Glomerular visceral epithelial cell (primary cell): ENCODE results near the gene LAMB4.

ENCODE experiments used
- DNase-seq: peaks from one replicate; pipeline ENCODE4 v3.0.0-alpha.2; 2016; ENCODE audit errors: extremely low spot score

The LAMB4 gene

DNA sequence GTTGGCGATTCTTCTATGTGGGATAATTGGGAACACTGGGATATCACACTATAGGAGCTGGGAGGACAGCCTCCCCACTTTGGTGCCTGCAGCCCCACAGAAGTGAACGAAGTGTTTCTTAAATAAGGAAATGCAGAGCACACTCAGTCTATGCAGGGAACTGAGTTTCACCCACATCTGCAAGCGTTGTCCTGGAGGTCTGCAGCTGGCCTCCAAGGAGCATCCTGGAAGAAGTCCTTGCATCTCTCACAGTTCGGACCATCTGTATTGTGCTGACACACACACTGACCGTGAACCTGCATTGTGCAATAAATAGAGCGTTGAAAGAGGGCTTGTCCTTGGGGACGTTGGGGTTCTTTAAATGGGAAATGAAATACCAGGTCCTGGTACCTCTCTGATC, 25.8 kb downstream of the LAMB4 start:
- no peak for DNase-seq

DNA sequence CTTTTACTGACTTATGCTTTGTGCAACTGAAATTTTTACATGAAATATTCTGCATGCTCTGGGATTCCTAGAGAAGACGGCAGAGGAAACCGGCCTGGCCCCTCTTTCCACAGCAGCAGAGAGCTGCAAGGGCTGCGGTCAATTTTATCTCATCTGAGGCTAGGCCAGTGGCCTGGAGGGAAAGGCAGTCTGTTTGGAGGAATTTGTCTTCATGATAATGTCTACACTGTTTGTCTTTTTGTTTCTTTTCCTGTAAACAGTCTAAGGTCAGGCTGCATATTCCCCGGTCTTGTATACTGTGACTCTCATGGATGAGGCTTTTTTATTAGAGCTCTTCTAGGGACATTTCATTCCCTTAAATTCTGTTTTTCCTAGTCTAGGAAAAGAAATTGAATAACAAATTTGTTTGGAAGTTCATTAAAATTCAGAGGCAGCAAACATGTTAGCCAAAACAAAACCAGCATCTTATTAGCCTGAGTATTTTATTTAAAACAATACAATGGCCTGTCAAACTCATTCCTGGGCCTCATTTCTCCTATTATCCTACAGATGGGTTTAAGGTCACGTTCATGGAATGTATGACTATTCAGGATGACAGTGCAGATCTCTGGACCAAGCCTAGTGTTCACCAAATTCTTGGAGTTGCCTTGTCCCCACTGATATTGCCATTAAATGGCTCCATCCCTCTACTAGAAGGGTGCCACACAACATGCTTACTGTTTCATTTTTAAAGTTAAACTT, 26.4 kb downstream of the LAMB4 start:
- DNase-seq = no peak

DNA sequence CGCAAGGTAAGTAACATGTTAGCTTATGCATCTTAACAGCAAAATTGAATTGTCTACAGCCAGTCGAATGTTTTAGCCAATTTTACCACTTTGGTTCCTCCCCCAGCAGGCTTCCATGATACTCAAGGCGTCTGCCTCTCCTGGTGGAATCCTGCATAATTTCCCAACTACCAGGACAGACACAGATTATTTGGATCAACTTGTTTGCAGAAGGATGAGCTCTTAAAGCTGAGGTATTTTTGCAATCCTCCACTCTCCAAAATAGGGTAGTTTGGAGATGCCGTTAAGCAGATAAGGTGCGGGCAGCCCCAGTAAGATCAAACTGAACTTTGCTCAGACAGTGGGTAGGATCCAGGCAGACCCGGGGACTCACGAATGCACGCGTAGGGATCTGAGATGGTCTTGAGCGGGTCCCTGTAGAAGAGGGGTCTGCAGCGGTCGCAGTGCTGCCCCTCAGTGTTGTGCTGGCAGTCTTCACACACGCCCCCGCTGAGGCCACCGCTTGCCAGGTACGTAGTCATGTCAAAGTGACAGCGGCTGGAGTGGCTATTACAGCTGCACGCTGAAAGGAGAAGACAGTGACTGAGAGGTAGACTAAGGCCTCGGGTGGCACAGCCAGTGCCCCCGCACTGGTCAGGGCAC, 27.4 kb downstream of the LAMB4 start:
- no peak for DNase-seq

DNA sequence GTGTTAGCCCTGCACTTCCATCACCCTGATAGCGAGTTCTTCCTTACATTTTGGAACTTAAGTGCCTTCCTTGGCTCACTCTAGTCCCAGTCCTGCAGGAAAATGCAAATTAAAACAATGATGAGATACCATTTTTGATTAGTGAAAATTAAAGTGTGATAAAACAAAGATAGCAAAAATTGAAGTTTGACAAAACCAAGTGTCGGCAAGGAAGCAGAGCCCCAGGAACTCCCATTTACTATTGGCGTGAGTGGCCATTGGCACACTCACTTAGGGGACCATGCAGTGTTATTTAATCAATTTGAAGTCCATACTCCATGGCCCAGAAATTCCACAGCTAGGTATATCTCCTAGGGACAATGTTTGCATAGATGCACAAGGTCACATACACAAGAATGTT, 28.4 kb downstream of the LAMB4 start:
- no peak for DNase-seq

DNA sequence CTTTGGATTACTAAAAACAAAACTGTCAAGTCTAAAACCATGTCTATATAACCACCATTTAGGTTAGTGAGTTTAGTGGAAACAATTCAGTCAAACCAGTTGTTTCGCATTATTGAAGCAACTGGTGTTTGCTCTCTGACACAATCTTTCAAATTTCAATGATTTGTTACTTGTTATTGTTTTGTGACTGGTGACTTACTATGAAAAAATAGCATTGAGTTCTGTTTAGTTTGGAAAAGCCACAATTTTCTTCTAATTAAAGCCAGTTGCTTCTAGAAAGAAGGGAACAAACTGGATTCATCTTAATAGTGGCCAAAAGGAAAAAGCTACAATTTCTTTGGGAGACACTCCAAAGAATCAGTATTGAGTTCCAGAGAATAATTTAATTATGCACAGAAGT, 30.4 kb downstream of the LAMB4 start:
- DNase-seq = no peak

DNA sequence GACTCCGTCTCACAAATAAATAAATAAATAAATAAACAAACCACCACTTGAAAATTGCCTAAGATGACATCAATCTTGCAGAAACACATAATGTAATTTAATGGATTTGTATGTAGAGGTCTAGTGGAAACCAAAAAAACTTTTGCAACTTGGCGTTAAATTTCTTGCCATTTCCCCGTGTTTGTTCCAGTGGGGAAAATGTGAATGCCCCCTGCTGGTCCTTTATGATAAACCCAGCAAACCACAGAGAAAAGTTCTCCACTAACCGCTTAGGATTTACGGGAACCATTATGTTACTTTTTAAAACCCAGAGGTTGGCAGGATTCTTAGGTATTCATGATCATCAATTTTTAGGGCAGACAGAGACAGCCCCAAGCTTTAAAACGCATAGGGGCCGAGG, 32.5 kb downstream of the LAMB4 start:
- DNase-seq = peak; percentile 30

DNA sequence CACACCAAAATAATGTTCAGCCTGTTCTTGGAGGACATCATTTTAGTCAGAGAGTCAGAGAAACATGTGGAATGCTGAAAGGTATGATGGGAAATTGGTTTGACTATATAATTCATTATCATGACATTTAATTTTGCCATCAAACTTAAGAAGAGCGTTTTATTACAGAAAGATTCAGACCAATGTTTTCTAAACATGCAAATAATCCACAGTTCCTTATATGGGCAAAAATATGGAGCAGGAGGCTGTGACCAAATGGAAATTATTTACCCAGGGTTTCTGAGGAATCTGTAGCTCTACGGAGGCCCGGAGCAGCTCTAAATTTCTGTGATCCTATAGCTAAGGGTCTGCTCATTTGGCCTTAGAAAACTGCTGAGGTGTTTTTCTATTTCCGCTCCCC, 33.2 kb downstream of the LAMB4 start:
- DNase-seq = no peak

DNA sequence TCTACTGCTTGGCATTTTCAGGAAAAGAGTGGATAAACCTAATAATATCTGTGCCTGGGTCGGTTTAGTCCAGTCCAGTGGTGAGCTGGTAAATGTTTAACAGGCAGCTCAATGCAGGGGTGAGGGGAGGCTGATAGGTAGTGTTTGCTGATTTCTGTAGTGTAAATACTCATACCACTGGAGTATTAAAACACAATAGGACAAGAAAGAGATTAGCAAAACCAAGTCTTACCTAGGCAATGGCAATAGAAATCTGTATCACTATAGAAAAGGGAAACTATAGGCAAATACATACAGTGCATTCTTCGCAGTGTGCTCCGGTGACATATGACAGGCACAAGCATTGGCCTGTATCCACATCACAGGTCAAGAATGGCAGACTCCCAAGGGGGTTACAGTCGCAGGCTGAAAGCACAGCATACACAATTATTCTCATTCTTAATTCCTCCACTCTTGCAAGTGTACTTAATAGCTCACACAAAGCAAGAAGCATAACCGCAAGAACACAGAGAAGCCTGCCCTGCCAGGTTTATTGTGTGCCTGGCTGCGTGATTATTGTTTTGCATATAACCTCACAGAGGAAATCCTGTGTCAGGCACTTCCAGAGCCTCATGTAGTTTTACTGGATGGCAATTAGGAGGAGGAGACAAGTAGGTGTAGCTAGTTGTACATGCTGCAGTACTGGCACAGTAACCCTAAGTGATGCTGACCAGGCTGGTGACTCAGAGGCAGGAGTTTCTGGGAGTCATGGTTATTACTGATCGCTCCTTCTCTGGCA, 35.0 kb downstream of the LAMB4 start:
- DNase-seq = peak; percentile 78

DNA sequence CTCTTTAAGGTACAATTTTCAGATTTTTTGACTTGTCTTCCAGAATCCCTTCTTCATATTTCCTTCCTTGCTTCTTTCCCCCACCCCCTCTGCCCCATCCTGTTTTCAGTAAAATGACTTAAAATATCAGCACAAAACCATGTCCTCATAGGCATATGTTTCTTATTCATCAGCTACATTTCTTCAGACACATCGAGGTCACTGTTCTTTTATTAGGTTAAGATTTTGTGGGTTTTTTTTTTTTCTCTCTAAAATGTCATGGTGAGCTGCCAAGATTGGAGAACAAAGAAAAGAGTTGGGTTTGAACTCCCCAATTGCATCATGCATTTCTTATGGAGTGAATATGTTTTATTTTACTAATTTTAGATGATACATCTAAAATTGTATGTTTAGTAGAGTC, 35.8 kb downstream of the LAMB4 start:
- no peak for DNase-seq

DNA sequence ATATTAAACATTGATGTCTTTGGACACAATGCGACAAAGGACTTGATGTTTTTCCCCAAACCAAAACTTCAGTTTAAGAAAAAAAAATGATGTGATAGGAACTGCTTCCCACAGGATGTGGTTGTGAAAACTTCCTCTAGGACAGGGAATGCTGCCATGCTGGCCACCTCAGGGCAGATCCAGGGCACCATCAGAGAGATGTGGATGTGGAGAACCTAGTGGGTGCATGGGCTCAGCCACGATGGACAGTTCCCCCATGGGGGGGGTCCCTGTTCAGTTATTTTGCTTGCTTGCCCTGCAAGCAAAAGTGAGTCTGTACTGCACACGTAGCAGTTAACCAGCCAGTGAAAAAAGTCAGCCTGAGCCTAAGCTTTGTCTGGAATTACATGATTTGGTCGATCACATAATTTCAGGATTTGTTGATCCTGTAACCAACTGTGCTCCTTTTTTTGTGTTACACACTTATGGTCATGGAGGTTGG, 36.3 kb downstream of the LAMB4 start:
- DNase-seq = no peak

DNA sequence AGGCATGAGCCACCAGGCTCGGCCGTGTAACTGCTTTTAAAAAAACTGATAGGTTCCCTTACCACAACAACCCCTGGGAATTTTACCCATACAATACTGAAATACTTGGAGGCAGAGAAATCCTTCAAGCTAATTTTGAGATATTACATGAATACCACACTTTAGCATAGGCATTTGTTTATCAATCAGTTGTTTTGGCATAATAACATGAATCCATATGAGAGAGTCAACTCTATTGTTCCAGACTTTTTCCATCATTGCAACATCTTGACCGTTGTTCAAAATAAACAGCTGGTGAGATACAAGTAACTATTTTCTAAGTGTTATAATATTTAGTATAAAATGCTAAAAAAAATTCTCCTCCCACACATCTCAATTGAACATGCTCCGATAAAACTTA, 36.8 kb downstream of the LAMB4 start:
- no peak for DNase-seq

DNA sequence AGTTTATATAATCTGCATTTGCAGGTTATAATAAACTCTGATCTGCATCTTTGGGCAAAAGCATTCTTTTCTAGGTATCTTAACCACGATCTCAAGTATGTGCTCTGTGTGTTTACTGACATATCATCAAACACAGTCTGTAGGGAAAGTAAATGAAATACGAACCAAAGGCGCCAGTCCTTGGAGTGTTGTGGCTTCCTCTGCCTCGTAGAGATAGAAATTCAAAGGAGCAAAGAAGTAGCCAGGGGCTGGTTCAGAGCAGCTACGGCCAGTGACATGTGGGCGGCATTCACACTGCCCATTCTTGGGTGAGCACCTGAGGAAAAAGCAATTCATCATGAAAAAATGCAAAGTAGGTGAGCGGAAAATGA, 38.7 kb downstream of the LAMB4 start:
- DNase-seq = no peak

DNA sequence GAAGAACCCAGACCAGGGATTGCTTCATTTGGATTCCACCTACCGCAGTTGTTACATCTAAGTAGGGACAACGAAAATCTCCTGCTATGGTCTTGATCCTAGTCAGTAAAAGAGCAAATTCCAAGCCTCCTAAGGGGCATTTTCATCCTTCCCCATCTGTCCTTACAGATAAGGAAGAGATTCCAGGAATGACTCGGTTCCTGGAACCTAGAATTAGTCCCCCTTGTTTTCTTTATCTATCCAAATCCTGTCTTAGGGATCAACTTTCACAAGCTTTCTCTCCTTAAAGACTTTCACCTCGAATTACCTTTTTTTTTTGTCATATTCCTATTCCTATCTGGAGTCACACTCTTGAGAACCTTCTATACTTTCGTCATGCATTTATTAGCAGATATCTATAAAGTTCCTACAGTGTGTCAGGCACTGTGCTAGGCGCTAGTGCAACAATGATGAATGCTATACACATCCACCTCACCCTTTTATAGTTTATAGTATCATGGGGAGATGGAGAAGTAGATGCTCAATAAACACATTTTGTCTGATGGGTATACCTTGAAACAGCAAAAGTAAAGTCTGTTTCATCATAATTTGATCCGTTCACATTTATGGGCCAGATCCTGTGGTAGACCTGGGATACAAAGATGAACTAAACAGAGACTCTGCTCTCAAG, 39.2 kb downstream of the LAMB4 start:
- no peak for DNase-seq

DNA sequence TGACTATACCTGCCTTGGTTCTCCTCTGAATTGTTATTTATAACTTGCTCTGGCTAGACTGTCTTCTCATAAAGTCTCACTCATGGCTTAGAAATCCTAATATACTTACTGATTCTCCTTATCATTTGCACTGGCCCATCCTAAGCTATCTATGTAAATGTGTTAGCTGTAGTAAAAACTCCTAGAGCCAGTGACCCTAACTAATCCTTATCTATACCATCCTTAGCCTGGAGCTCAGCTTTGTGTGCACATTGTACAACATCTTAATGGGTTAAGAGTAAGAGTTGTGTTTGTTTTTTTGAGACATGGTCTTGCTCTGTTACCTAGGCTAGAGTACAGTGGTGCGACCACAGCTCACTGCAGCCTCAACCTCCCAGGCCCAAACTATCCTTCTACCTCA, 40.8 kb downstream of the LAMB4 start:
- DNase-seq = no peak

DNA sequence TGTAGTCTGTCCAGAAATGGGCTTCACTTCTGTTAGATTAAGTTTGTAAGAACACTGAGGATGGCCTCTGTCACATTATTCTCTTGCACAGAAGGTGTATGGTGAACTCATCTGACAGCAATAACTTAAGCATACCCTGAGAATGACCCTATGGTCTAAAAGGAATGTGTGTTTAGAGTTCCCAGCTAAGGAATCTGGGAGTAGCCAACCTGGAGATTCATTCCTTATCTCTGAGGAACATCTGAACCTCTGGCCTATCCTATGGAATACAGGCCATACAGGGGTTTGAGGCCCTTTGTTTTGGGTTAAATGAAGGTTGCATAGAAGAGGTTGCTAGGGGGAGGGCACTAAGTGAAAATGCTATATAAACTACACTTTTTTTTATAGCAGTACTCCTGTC, 41.4 kb downstream of the LAMB4 start:
- no peak for DNase-seq

DNA sequence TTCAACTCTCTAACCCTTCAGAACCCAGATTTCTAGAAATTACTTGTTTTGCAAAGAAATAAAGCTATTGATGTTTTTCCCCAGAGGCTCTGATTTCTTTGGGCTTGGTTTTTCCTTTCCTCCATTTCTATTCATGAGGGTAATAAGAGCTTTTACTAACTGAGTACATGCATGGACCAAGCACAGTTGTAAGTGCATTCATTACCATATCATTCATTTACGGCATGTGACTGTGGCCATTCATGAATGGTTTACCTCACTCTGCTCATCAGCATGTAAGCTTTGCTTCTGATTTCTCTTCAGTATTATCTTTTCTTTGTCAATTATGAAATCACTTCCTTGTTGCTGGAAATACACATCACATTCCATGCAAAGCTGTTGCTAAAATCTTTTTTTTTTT, 42.4 kb downstream of the LAMB4 start:
- no peak for DNase-seq

DNA sequence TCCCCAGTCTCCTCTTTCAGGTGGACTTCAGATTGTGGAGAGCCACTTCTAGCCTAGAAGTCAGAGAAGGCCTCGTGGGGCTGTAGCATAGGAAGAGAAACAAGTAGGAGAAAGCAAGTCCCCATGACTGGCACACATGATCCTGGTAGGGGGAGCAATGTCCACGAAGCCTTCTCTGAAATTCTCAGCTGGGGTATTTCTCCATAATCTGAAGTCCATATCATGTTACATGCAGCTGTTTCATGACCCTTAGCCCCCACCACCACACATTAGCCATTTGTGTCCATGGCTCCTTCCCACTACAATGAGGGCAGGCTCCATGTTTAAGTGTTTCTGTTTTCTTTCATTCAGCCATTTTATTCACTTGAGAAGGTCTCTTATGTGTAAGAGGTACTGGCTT, 43.2 kb downstream of the LAMB4 start:
- DNase-seq = no peak

DNA sequence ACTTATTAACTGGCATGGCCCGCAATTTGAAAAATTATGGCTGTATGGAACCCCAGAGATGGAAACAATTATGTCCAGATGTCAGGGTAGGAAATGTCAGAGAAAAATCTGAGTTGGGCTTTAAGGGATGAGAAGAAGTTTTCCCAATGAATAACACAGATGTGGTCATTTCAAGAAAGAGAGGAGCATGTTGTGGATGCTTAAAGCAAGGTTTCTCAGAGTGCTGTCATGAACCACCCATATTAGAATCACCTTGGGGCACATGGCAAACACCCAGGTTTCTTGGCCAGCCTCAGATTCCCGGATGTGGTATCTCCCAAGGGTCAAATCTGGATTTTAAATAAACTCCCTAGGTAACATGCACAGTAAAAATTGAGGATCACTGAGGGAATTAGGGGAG, 43.6 kb downstream of the LAMB4 start:
- DNase-seq = no peak

DNA sequence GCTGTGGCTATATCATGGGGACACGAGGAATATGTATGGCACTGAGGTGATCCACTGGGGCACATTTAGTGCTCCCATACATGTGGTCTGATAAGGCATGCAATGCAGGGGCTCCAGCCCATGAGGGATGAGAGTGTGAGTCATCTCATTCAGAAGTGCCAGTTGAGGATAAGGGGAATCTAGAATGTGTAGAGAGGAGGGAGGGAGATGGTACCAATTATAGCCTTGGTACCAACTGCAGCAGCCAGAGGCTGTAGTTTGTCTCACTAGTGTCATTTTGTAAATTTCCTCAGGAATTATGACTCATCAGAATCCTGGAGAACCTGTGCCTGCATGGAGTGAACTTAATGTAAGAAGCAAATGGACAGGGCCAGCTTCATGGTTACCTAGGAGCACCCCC, 46.2 kb downstream of the LAMB4 start:
- DNase-seq = no peak

DNA sequence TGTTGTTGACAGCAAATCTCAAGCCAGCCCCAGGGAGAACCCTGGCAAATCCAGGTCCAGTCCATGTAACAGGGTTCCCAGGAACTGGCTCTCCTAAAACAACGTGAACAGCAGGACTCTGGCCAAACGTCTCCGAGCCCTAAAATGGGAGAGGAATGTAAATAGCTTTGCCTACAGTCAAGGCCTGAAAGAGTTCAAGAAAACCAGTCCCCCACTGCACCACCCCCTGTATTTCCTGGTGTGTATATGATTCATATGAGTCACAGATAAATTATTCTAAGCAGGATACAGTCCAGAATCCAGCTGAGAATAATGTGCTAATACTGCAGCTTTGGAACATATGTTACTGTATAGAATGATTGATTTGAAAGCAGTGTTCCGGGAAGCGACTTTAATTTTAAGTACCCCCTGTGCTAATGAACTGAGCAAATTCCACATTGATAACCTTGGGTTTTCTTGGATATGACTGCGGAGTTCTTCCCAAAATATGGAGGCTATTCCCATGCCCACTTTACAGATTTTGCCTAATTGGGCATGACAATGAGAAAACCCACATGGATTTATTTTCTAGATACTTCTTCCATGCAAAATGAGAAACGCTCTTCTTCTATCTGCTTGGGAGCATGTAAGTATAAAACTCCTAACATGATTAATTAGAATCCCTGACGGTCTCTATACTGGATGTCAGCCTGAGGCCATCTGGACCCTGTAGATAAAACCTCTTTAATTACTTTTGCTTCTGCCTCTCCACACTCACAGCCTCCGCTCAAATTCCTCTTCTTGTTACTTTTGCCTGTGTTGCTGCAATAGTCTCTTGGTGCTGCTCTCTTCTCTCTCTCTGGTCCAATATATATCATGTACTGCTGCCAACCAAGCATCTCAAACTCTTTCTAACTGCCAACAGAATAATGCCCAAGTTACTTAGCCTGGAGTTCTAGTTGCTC, 50.2 kb downstream of the LAMB4 start:
- DNase-seq = peak; percentile 46

DNA sequence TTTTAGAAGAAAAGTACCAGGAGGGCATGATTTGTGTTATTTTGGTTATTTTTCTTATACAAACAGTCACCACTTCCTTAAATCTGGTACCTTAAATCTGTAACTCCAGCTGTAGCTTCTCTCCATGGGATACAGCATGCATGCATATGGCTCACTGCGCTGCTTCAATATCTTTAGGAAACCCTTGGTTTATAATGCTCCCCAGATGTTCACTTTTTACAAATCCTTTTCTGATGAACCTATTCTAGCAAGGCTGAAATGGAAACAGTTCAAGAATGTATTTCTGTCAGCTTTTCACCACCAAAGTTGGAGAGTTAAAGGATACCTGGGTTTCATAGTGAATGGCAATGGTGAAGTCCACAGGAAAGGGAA, 50.9 kb downstream of the LAMB4 start:
- no peak for DNase-seq
